Activated CD4-positive, alpha-beta T cell treated with anti-CD3 and anti-CD28 coated beads for 48 hours (primary cell): ENCODE measurements around the gene NPPA.

Experiments
- DNase-seq: peaks from one replicate; pipeline ENCODE4 v3.0.0-alpha.2; 2020

Gene NPPA

GRCh38 chr1:11873395-11874257, 26.0 kb upstream of the NPPA start:
- no peak for DNase-seq

- DNase-seq = no peak
Observed at GRCh38 chr1:11872545-11872944, 25.0 kb upstream of the NPPA start.

- DNase-seq = no peak
Observed at GRCh38 chr1:11869650-11870207, 22.1 kb upstream of the NPPA start.

GRCh38 chr1:11869104-11869503, 21.5 kb upstream of the NPPA start:
- no peak for DNase-seq

- no peak for DNase-seq
Observed at GRCh38 chr1:11868331-11868980, 20.9 kb upstream of the NPPA start.

GRCh38 chr1:11862890-11863289, 15.3 kb upstream of the NPPA start:
- no peak for DNase-seq

- no peak for DNase-seq
Observed at GRCh38 chr1:11860587-11860986, 13.0 kb upstream of the NPPA start.

GRCh38 chr1:11860083-11860482, 12.5 kb upstream of the NPPA start:
- DNase-seq = no peak

- peak; percentile 81 for DNase-seq
Observed at GRCh38 chr1:11858968-11859871, 11.6 kb upstream of the NPPA start.

GRCh38 chr1:11858613-11858967, 11.0 kb upstream of the NPPA start, which contains the start of gene NPPB:
NPPB (minus strand) TSS chr1:11858945; CDS start chr1:11858833, 112 bp downstream.
- DNase-seq = no peak

- no peak for DNase-seq
Observed at GRCh38 chr1:11858158-11858557, 10.6 kb upstream of the NPPA start.

GRCh38 chr1:11857164-11857851, 9.7 kb upstream of the NPPA start:
- no peak for DNase-seq

GRCh38 chr1:11856698-11857097, 9.1 kb upstream of the NPPA start:
- DNase-seq = no peak

GRCh38 chr1:11855430-11855829, 7.8 kb upstream of the NPPA start:
- DNase-seq = no peak

- no peak for DNase-seq
Observed at GRCh38 chr1:11854519-11854918, 6.9 kb upstream of the NPPA start.

GRCh38 chr1:11851180-11851579, 3.6 kb upstream of the NPPA start:
- no peak for DNase-seq

- DNase-seq = no peak
Observed at GRCh38 chr1:11850156-11850555, 2.6 kb upstream of the NPPA start.

GRCh38 chr1:11848373-11848700, 754 bp upstream of the NPPA start:
- DNase-seq = no peak

- DNase-seq = no peak
Observed at GRCh38 chr1:11845641-11846335, 1.8 kb downstream of the NPPA start.

GRCh38 chr1:11842154-11843041, 5.2 kb downstream of the NPPA start:
- DNase-seq = no peak
